HG03521 (cell line): Measurements from ENCODE around the gene CACNA2D1.
"Not testable (repeated sequence)": the region's sequence is repeated elsewhere in the genome, so short reads cannot be mapped to it uniquely, and the experiment has no call there.

ENCODE experiments used
- ATAC-seq: cut with Tn5 transposase; IDR thresholded peaks from one replicate; pipeline ENCODE4 v1.9.1; 2021; ENCODE audit warnings: mild to moderate bottlenecking, moderate library complexity; ENCODE audit not compliant: unreplicated experiment

Gene CACNA2D1

GRCh38 chr7:82434275-82435022 lies 9.1 kb downstream of the CACNA2D1 start:
- ATAC-seq = no peak

DNA sequence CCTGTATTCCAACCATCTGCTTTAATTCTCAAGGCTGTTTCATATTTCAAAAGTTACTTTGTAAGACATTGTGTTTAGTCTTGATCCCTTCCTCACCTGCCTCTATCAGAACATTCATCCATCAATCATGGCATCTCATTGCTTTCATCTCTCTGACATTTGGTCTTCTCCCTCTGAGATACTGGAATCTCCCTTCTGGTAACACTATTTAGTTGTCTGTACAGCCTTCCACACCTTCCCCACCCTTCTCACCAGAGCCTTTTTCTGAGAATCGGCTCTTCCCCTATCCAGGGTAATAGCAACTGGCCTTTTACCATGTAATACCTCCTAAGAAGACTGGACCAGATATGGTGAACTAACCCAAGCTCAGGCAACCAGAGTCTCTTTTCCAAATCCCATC lies 10.1 kb downstream of the CACNA2D1 start:
- ATAC-seq = no peak

- ATAC-seq = not testable (repeated sequence)
Observed at GRCh38 chr7:82432743-82433142, 10.8 kb downstream of the CACNA2D1 start.

DNA sequence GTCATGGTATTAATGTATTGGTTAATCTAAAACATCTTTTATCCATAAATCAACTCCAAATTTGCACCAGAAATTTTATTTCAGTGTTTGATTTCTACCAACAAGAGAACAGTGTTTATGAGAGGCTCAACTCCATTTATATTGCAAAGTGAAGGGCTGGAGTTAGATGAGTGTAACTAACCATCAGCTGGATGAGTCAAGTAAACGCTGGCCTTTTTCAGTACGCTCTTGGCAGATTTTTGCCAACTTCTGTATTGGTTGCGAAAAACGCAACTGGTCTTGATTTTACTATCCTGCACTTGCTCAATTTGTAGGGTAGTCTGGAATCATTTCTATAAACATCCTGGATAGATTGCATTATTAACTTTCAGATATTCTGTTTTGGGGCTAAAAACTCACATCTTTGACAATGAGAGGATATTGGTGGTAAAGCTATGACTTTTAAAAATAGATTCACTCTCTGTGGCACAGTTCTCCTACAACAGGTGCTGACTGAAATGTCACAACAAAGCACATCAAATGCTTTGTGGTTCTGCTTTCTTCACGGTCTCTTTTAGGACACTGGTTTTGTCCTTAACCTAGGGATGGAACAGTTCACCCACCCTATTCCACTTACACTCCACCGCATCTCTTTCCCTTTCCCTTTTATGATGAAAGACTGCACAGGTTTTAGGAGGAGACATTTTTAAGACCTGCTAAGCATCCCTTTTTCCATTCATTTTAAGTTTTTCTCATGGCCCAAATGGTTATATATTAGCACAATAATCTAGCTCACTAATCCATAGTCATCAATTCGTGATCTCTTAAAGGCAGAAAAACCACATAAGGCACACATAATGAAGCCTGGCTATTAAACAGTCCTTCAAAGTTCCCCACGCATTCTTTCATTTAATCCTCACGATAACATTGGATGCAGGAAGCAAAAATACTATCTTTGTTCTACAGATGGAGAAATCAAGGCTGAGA lies 12.8 kb downstream of the CACNA2D1 start:
- no peak for ATAC-seq

DNA sequence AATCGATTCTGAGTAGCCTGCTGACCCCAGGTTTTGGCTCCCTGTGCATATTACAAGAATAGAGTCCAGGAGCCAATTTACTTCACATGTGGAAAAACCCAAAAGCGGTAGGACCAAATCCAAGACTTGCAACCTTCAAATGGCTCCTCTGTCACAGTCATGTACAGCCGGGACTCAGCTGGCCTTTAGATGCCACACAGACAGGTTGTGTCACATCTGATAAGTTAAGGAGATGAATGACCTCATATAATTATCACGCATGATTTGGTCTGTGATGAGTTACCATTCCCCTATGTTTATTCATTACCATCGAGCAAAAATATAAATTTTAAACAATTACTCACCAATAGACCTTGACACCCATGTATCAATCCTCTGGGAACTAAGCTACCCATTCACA lies 14.2 kb downstream of the CACNA2D1 start:
- ATAC-seq = no peak

GRCh38 chr7:82428186-82428961 lies 15.2 kb downstream of the CACNA2D1 start:
- no peak for ATAC-seq

DNA sequence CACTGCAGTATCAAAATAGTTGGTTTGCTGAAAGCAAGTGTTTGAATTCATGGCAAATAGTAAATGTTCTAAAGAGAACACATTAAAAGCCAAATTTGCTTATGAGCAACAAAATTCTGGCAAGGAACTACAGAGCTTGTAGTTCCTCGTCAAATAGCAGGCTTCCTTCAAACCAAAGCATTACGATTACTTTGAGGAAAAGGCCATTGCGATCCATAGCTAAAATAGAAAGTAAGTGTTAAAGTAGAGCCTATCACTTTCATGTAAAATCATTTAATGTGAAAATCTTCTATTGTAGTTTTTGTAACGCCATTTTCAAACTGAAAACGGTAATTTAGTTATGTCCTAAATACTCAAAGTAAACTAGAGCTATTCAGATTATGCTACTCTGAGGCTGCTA lies 20.1 kb downstream of the CACNA2D1 start:
- ATAC-seq = no peak

DNA sequence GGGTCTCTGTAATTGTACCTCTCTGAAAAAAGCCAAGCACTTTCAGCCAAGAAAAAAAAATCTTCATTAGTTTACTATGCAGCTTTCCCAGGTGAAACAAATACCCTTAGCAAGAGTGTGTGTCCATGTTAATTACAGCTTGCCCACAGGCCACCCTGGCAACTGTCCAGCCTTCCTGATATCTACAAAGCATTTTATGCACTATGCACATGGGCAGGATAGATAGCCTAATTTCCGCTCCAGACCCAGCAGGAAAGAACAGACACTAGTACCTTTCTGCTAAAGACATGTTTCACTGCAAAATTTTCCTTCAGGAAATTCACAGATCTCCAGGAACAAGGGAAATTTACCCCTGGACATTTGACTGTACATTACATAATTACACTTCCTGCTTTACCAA lies 24.4 kb downstream of the CACNA2D1 start:
- no peak for ATAC-seq

DNA sequence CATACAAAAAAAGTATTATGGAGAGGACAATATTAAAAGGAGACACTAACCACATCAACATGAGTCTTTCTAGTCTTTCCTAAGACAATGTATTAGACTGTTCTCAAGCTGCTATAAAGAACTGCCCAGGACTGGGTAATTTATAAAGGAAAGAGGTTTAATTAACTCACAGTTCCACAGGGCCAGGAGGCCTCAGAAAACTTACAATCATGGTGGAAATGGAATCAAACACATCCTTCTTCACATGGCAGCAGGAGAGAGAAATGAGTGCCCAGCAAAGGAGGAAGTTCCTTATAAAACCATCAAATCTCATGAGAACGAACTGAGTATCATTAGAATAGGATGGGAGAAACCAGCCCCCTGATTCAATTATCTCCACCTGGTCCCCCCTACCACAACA lies 25.7 kb downstream of the CACNA2D1 start:
- ATAC-seq = no peak

GRCh38 chr7:82416402-82416801 lies 27.2 kb downstream of the CACNA2D1 start:
- ATAC-seq = no peak

- no peak for ATAC-seq
Observed at GRCh38 chr7:82414389-82414788, 29.2 kb downstream of the CACNA2D1 start.

DNA sequence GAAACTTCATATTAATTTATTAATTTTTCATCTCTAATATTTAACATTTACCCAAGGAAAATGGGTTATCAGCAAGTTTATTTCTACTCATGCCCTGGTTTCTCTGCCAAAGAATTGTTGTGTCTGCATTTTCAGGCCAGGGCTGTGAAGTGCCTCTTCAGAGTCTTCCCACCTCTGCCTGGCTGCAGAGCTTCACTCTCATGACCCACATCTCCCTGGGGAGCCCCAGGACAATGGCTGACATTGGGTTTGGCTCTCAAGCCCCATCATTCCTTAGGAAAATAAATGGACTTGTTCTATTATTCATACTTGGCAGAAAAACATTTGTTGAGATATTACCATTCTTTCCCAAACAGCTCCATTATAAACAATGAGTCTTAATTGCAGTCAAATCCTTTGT lies 30.3 kb downstream of the CACNA2D1 start:
- no peak for ATAC-seq

- no peak for ATAC-seq
Observed at GRCh38 chr7:82411732-82412131, 31.8 kb downstream of the CACNA2D1 start.

GRCh38 chr7:82410461-82410860 lies 33.1 kb downstream of the CACNA2D1 start:
- ATAC-seq = no peak

GRCh38 chr7:82406937-82407336 lies 36.6 kb downstream of the CACNA2D1 start:
- no peak for ATAC-seq

DNA sequence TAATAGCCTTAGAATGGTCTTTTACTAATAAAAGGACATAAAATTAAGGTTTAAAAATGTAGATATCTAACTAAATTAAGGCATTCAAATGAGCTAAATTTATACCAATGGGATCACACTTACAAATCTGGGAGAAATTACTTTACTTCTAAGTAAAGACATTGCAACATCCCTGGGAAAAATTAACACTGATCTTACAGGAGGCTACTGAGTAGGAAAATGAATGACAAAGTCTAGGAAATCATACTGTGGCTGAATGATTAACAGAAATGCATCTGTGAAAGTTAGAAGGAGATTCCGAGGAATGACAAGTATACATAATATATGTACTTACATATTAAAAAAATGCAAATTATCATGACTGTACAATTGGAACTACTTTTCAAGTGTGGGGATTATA lies 38.3 kb downstream of the CACNA2D1 start:
- no peak for ATAC-seq

DNA sequence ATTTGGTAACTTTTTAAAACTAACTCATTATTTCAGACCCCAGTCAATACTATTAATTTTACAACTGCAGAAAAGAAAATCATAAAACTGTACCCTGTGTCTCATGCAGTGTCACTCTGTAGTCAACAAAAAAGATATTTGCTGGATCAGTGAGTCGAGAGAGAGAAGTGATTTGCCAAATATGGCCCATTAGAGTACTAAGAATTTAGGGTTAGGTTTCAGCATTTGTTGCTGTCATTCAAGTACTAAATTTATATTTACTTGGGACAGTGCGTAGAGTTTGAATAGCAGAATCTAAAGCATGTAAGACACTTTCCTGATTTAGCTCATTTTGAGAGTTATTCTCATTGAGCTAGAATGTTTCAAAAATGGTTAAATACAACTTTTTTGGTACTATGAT lies 38.9 kb downstream of the CACNA2D1 start:
- ATAC-seq = no peak

GRCh38 chr7:82404094-82404493 lies 39.5 kb downstream of the CACNA2D1 start:
- ATAC-seq = no peak

DNA sequence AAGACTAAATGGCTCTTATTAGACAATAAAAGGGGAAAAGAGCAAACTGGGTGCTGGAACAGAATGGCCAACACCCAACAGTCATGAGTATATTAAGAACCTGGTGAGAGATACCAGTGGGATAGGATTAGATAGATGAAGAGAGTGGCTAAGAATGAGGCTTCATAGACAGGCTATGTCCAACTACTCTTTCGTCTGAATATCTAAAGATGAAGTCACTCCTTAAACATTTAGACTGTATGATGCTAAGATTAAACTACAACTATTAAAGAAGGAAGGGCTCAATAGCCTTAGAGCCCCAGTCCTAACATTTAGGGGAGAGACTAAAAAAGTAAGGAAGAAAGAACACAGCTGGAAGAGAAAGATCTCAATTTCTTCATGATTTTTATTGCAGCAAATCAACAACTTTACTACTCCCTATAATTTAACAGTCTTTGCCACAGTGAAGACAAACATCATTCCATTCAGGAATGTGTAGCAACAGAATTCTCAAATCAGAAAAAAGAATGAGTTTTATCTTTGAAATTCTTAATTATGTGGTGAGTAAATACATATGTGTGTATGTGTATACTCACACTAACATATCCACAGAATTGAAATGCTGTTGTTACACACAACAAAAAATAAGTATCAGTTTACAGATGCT lies 45.6 kb downstream of the CACNA2D1 start:
- ATAC-seq = no peak

GRCh38 chr7:82396343-82396742 lies 47.2 kb downstream of the CACNA2D1 start:
- ATAC-seq = no peak

- no peak for ATAC-seq
Observed at GRCh38 chr7:82395147-82395546, 48.4 kb downstream of the CACNA2D1 start.
